ENCODE results near the gene AGBL4. TPM values are rescaled to one million over a fixed set of nuclear protein-coding genes. Genes with fewer than 3 reads are reported as not detected.

AGBL4 gene
- total and polyA plus RNA-seq, 2 of the 4 experiments (the other 2 are of a cell fraction) = not detected

- Histone ChIP-seq H2AK9ac (replicated peaks; ENCODE audit: low read depth, low read length, poor library complexity) (no peak overlapping the region), H4K8ac (ENCODE audit: low read depth in 2 of 2, low read length in 2 of 2) (no peak overlapping the region), H2BK15ac (ENCODE audit: low read depth, low read length) (no peak overlapping the region), H3K27me3 (ENCODE audit: control insufficient read depth, insufficient read depth, low read length) (no peaks in the 10 kb centered on the region), H3K14ac (replicated peaks; ENCODE audit: low read depth, low read length) (no peak overlapping the region), H2BK120ac (ENCODE audit: low read depth, low read length) (no peak overlapping the region), H3K4me3 (ENCODE audit: insufficient read depth, low read depth, low read length) (no peak overlapping the region), H3K36me3 (ENCODE audit: control insufficient read depth, insufficient read depth, low read length) (no peaks in the 10 kb centered on the region), H3K18ac (ENCODE audit: low read depth, low read length) (no peak overlapping the region), H2AFZ (replicated peaks; ENCODE audit: low read length, poor library complexity) (no peak overlapping the region), H3K9ac (ENCODE audit: low read depth, low read length) (no peak overlapping the region), H3K9me3 (ENCODE audit: control insufficient read depth, insufficient read depth, low read length) (peaks cover 6% of the 10 kb centered on the region), H3K79me1 (ENCODE audit: low read depth in 1 of 2, low read length in 2 of 2) (no peaks in the 10 kb centered on the region), H4K91ac (ENCODE audit: insufficient read depth, low read depth, low read length) (no peak overlapping the region), H3K4ac (ENCODE audit: low read depth, low read length) (no peak overlapping the region), H3K4me2 (ENCODE audit: low read depth, low read length) (no peak overlapping the region), H2AK5ac (ENCODE audit: low read depth, low read length) (no peak overlapping the region), H2BK20ac (ENCODE audit: low read depth, low read length) (no peak overlapping the region), H4K5ac (ENCODE audit: low read depth, low read length) (no peak overlapping the region), H3K23ac (ENCODE audit: low read depth, low read length) (no peak overlapping the region), H4K20me1 (ENCODE audit: insufficient read depth, low read length) (no peaks in the 10 kb centered on the region), H3K56ac (ENCODE audit: extremely low read depth, insufficient read depth, low read length) (no peak overlapping the region), H3K9me1 (ENCODE audit: insufficient read depth, low read length) (no peaks in the 10 kb centered on the region), H3K4me1 (ENCODE audit: control insufficient read depth, insufficient read depth, low read length) (no peaks in the 10 kb centered on the region), H3K27ac (ENCODE audit: insufficient read depth, low read length) (no peak overlapping the region), H2BK5ac (ENCODE audit: low read depth, low read length, poor library complexity, severe bottlenecking) (no peak overlapping the region)
- TF ChIP-seq ELK1 (IDR thresholded peaks at IDR 0.05; ENCODE audit: borderline replicate concordance, low read depth, low read length) = no peak
- TF ChIP-seq RAD21 (IDR thresholded peaks at IDR 0.05; ENCODE audit: low read length) = no peak
- TF ChIP-seq BHLHE40 (IDR thresholded peaks at IDR 0.05; ENCODE audit: low read depth, low read length) = no peak
- TF ChIP-seq MAZ (IDR thresholded peaks at IDR 0.05; ENCODE audit: borderline replicate concordance, low read depth, low read length) = no peak
- no peak for TF ChIP-seq MAFK (IDR thresholded peaks at IDR 0.05; ENCODE audit: low read depth, low read length)
- no peak for DNase-seq
- ChIA-PET CTCF (no interaction called here), POLR2A (ENCODE audit: unreplicated experiment) (no interaction called here)
- intact Hi-C loops (cut with micrococcal nuclease) (no loop called here), in situ Hi-C loops (cut with MboI; ENCODE audit: low sequenced_read_pairs) (no loop called here), dilution Hi-C loops (cut with HindIII; ENCODE audit: low sequenced_read_pairs, unreplicated experiment) (no loop called here)
- ATAC-seq (ENCODE audit: low read depth) = no peak
- no TSS peak for BruUV-seq (replicated peaks)
- no CpG with 5 or more reads among the region's 1 CpG for WGBS, 2 experiments (ENCODE audit: extremely low coverage in 2 of 2, insufficient read length in 1 of 2)
Observed at GRCh38 chr1:49363628-49364027, 660.1 kb downstream of the AGBL4 start.
